ENCODE results near the gene FAM110C. TPM values are rescaled to one million over a fixed set of nuclear protein-coding genes. Genes with fewer than 3 reads are reported as not detected.
A peak's percentile ranks its signal among the peaks of the same experiment; 100 is the strongest.

The FAM110C gene, protein sequence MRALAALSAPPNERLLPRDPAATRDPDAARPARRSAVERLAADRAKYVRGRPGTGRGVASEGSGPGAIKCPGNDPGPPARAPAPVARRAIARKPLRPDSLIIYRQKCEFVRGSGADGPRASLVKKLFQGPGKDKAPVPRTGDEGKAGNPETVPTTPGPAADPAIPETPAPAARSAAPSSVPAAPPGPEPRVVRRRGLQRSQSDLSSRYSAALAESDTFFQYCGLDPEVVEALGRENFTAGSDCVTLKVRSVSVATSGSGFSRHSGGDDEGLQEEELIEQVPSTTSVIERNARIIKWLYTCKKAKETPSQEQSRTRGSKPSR
- polyA plus RNA-seq (2013, experiment 1 of 4), result 1.3 TPM
- polyA plus RNA-seq (2013, experiment 2 of 4), result 0.57 TPM
- polyA plus RNA-seq (2013, experiment 3 of 4), result 0.59 TPM
- polyA plus RNA-seq (2013, experiment 4 of 4), result 0.97 TPM

DNA sequence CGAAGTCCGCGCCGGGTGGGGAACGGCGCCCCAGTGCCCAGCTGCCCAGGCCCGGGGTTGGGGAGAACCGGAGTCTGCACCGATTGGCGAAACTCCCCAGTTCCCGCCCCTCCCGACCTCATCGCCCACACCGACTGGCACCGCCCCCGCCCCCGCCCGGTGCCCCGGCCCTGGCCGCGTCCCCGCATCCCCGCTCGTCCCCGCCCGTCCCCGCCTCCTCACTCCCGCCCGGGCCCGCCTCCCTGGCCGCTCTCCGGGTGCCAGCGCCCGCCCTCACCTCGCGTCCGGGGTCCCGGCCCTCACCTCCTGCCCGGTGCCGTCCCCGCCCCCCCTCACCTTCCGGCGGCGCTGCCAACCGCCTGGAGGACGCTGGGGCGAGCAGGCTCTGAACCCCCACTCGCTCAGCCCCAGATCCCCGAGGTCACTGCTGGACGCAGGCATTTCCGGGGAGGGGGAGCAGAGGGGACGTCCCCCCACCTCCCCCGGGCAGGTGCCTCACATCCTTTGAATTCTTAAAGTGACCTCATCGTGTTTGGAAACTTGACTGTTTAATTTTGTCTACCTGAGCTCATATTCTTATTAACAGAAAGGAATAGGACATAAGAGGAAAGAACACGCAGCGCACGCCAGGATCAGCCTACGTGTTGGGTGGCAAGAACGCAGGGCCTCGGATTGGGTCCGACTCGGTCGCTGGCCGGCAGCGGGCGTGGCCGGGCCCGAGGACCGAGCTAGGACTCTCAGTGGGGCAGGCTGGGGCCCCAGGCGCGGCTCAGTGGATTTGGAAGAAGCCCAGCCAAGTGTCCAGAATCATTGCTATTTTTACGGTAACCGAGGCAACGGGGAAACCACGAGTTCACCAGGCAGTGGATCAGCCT lies at the start of gene FAM110C:
Gene FAM110C (minus strand): TSS at position 35 of the 875 bp plus-strand sequence. CDS start 120 bp downstream, outside the sequence.
- H3K27me3 ChIP-seq (ENCODE audit: control insufficient read depth, insufficient read depth, low read length, poor library complexity, severe bottlenecking), result peaks cover 49% of the 10 kb centered on the region
- H3K27ac ChIP-seq (ENCODE audit: insufficient read depth, low read depth, low read length, poor library complexity, severe bottlenecking), result no peak within 1 kb of the TSS
- no peaks in the 10 kb centered on the region for H3K9me3 ChIP-seq (ENCODE audit: control insufficient read depth, low read length)
- WGBS, 2 experiments, result 2 to 3% methylated on average over 74 to 75 of the region's 75 CpGs
- H3K4me3 ChIP-seq (ENCODE audit: insufficient read depth, low read depth, low read length), result peak within 1 kb of the TSS; percentile 53
- H3K36me3 ChIP-seq (ENCODE audit: control insufficient read depth, insufficient read depth, low read length), result no peaks in the 10 kb centered on the region
- peaks cover 8% of the 10 kb centered on the region for H3K4me1 ChIP-seq (ENCODE audit: control insufficient read depth, insufficient read depth, low read length)

DNA sequence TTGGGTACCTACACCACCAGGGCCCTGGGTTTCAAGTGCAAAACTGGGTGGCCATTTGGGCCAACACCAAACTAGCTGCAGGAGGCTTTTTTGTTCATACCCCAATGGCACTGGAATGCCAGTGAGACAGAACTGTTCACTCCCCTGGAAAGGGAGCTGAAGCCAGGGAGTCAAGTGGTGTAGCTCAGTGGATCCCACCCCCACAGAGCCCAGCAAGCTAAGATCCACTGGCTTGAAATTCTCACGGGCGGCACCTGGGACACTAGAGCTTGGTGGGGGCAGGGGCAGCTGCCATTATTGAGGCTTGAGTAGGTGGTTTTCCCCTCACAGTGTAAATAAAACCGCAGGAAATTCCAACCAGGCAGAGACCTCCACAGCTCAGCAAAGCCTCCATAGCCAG lies 46.0 kb upstream of the FAM110C start:
- H3K4me3 ChIP-seq (ENCODE audit: insufficient read depth, low read depth, low read length), result no peak overlapping the region
- no peaks in the 10 kb centered on the region for H3K36me3 ChIP-seq (ENCODE audit: control insufficient read depth, insufficient read depth, low read length)
- no peak overlapping the region for H3K27ac ChIP-seq (ENCODE audit: insufficient read depth, low read depth, low read length, poor library complexity, severe bottlenecking)
- no peaks in the 10 kb centered on the region for H3K9me3 ChIP-seq (ENCODE audit: control insufficient read depth, low read length)
- 64 to 73% methylated on average over 3 of the region's 3 CpGs for WGBS, 2 experiments
- no peaks in the 10 kb centered on the region for H3K27me3 ChIP-seq (ENCODE audit: control insufficient read depth, insufficient read depth, low read length, poor library complexity, severe bottlenecking)
- H3K4me1 ChIP-seq (ENCODE audit: control insufficient read depth, insufficient read depth, low read length), result no peaks in the 10 kb centered on the region

DNA sequence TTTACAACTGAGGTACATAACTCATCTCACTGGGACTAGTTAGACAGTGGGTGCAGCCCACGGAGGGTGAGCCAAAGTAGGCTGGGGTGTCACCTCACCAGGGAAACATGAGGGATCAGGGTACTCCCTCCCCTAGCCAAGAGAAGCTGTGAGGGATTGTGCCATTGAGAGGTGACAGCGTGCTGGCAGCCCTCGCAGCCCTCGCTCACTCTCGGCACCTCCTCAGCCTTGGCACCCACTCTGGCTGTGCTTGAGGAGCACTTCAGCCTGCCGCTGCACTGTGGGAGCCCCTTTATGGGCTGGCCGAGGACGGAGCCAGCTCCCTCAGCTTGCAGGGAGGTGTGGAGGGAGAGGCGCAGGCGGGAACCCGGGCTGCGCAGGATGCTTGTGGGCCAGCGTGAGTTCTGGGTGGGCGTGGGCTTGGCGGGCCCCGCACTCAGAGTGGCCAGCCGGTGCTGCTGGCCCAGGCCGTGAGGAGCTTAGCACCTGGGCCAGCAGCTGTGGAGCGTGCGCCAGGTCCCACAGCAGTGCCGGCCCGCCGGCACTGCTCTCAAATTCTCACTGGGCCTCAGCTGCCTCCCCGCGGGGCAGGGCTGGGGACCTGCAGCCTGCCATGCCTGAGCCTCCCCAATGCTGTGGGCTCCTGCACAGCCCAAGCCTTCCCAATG lies 44.5 kb upstream of the FAM110C start:
- H3K9me3 ChIP-seq (ENCODE audit: control insufficient read depth, low read length), result no peaks in the 10 kb centered on the region
- no peaks in the 10 kb centered on the region for H3K4me1 ChIP-seq (ENCODE audit: control insufficient read depth, insufficient read depth, low read length)
- no peak overlapping the region for H3K4me3 ChIP-seq (ENCODE audit: insufficient read depth, low read depth, low read length)
- 95 to 96% methylated on average over 25 of the region's 25 CpGs for WGBS, 2 experiments
- no peaks in the 10 kb centered on the region for H3K36me3 ChIP-seq (ENCODE audit: control insufficient read depth, insufficient read depth, low read length)
- H3K27ac ChIP-seq (ENCODE audit: insufficient read depth, low read depth, low read length, poor library complexity, severe bottlenecking), result no peak overlapping the region
- no peaks in the 10 kb centered on the region for H3K27me3 ChIP-seq (ENCODE audit: control insufficient read depth, insufficient read depth, low read length, poor library complexity, severe bottlenecking)

DNA sequence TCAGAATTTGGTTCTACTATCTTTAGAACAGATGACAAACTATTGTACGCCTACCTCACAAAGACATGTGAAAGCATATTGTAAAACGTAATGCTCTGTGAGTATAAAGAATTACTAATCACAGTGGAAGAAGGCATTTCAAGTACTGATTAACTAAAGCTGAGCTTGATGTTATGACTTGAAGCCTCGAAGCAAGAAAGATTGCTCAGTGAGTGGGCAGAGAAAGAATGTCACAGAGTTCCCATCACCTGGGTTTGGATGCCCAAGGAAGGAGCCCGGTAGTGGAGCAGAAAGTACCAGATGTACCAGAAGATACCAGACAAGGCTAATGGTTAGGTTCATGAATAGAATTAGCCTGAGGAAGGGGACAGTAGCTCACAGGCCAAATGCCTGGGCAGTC lies 39.5 kb upstream of the FAM110C start:
- Histone ChIP-seq H3K4me3 (ENCODE audit: insufficient read depth, low read depth, low read length) (no peak overlapping the region), H3K27me3 (ENCODE audit: control insufficient read depth, insufficient read depth, low read length, poor library complexity, severe bottlenecking) (no peaks in the 10 kb centered on the region), H3K4me1 (ENCODE audit: control insufficient read depth, insufficient read depth, low read length) (no peaks in the 10 kb centered on the region), H3K27ac (ENCODE audit: insufficient read depth, low read depth, low read length, poor library complexity, severe bottlenecking) (no peak overlapping the region), H3K9me3 (ENCODE audit: control insufficient read depth, low read length) (no peaks in the 10 kb centered on the region), H3K36me3 (ENCODE audit: control insufficient read depth, insufficient read depth, low read length) (no peaks in the 10 kb centered on the region)
- 91 to 92% methylated on average over 4 of the region's 4 CpGs for WGBS, 2 experiments

DNA sequence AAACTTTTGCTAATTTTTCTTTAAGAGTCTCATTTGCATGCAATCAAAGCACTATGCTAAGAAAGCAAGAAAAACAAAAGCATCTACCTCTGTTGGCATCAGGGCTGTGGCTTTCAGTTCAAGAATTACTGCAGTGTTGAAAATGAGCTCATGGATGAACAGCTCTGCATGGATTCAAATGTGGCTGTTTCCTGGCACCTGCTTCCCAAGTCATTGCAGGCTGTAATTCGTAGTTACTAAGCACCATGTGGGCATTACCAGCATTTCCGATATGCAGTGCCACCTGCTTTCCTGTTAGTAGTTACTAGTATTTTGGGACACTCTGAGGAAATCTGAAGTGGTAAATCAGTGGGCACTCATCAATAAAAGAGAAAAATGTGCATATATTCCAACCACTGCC lies 37.8 kb upstream of the FAM110C start:
- Histone ChIP-seq H3K27ac (ENCODE audit: insufficient read depth, low read depth, low read length, poor library complexity, severe bottlenecking) (no peak overlapping the region), H3K4me1 (ENCODE audit: control insufficient read depth, insufficient read depth, low read length) (no peaks in the 10 kb centered on the region), H3K4me3 (ENCODE audit: insufficient read depth, low read depth, low read length) (no peak overlapping the region), H3K36me3 (ENCODE audit: control insufficient read depth, insufficient read depth, low read length) (no peaks in the 10 kb centered on the region), H3K9me3 (ENCODE audit: control insufficient read depth, low read length) (no peaks in the 10 kb centered on the region), H3K27me3 (ENCODE audit: control insufficient read depth, insufficient read depth, low read length, poor library complexity, severe bottlenecking) (no peaks in the 10 kb centered on the region)
- 82 to 89% methylated on average over 2 of the region's 2 CpGs for WGBS, 2 experiments

DNA sequence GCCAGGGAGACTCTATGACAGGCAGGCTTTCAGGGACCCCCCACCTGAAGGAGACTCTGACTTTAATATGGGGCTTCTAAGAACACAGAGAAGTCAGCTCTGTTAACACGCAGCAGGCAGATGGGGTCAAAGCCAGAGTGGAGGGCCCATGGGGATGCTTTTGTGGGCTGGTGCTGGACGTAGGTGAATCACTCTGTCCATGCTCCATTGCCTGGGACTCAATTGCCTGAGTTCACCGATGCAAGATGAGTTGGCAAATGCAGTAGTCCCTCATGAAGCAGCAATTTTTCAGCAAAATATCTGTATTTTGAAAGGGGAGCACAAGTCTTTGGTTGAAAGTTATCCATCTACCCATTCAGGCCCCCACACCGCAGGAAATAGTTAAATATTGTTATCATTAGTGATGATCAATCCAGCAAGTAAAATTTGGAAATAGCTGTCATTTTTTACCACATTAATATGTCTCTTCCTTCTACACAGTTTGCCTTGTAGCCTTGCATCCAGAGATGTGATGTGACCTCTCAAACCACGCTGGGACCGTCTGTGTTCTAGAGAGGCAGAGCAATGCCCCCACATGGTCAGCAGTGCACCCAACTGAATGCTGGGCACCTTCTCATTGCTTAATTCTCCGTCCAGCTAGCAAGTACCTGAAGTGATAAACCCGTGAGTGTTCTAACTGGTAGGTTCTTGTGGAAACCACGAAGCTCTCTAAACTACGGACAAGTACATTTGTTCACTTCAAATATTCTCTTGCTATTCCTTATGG lies 34.8 kb upstream of the FAM110C start:
- Histone ChIP-seq H3K27ac (ENCODE audit: insufficient read depth, low read depth, low read length, poor library complexity, severe bottlenecking) (no peak overlapping the region), H3K4me3 (ENCODE audit: insufficient read depth, low read depth, low read length) (no peak overlapping the region), H3K9me3 (ENCODE audit: control insufficient read depth, low read length) (no peaks in the 10 kb centered on the region), H3K36me3 (ENCODE audit: control insufficient read depth, insufficient read depth, low read length) (no peaks in the 10 kb centered on the region), H3K4me1 (ENCODE audit: control insufficient read depth, insufficient read depth, low read length) (no peaks in the 10 kb centered on the region), H3K27me3 (ENCODE audit: control insufficient read depth, insufficient read depth, low read length, poor library complexity, severe bottlenecking) (no peaks in the 10 kb centered on the region)
- WGBS, 2 experiments, result 88 to 91% methylated on average over 9 to 10 of the region's 10 CpGs

DNA sequence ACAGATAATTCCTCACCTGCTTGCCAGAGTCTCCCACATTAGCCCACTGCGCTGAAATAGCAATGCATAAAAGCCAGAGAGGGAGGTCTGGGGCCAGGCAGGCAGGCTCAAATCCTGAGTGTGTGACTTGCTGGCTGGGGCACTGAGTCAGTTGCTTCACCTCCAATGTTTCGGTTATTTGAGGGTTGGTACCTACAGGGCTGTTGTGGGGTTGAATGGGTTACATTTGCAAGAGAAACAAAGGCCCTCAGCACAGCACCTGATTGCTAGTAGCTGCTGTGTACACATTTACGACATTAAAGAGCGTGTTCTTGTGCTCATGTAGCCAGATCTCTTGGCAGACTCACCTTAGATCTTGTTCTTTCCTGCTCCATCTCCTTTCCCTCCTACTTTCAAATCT lies 34.1 kb upstream of the FAM110C start:
- Histone ChIP-seq H3K36me3 (ENCODE audit: control insufficient read depth, insufficient read depth, low read length) (no peaks in the 10 kb centered on the region), H3K9me3 (ENCODE audit: control insufficient read depth, low read length) (no peaks in the 10 kb centered on the region), H3K4me1 (ENCODE audit: control insufficient read depth, insufficient read depth, low read length) (no peaks in the 10 kb centered on the region), H3K27ac (ENCODE audit: insufficient read depth, low read depth, low read length, poor library complexity, severe bottlenecking) (no peak overlapping the region), H3K27me3 (ENCODE audit: control insufficient read depth, insufficient read depth, low read length, poor library complexity, severe bottlenecking) (no peaks in the 10 kb centered on the region), H3K4me3 (ENCODE audit: insufficient read depth, low read depth, low read length) (no peak overlapping the region)
- 56 to 62% methylated on average over 4 of the region's 4 CpGs for WGBS, 2 experiments

DNA sequence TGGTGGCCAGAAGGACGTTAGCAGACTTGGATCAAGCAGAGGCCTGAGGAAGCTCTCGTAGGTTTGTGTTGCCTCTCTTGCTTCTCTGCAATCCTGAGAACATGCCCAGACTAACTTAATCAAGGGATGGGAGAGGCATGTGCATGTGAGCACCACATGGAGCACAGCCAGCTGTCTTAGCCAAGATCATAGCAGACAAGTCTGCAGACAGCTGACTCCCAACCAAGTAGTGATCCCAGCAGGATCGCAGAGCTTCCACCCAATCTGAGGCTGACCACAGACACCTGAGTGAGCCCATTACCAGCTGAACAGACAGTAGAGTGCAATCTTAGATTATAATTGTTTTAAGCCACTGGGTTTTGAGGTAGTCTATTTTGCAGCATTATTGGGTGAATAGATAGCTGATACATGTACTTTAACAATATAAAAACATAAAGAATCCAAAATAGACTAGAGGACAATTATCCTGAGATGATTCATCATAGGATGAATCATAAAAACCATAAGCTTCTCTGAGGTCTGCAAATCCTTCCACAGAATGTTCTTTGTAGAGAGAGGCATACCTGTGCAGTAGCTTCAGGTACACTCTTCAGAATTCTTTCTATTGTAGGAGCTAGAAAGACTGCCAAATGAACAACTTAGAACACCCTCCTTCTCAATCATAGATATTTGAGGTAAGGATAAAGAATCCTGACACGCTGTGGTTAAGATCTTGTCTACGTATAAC lies 25.2 kb upstream of the FAM110C start:
- H3K4me1 ChIP-seq (ENCODE audit: control insufficient read depth, insufficient read depth, low read length), result no peaks in the 10 kb centered on the region
- H3K27ac ChIP-seq (ENCODE audit: insufficient read depth, low read depth, low read length, poor library complexity, severe bottlenecking), result no peak overlapping the region
- H3K36me3 ChIP-seq (ENCODE audit: control insufficient read depth, insufficient read depth, low read length), result no peaks in the 10 kb centered on the region
- WGBS, 2 experiments, result 95 to 97% methylated on average over 3 to 5 of the region's 5 CpGs
- H3K9me3 ChIP-seq (ENCODE audit: control insufficient read depth, low read length), result no peaks in the 10 kb centered on the region
- H3K4me3 ChIP-seq (ENCODE audit: insufficient read depth, low read depth, low read length), result no peak overlapping the region
- H3K27me3 ChIP-seq (ENCODE audit: control insufficient read depth, insufficient read depth, low read length, poor library complexity, severe bottlenecking), result no peaks in the 10 kb centered on the region
